Measurements from ENCODE around the gene GJD4.

GJD4 gene, protein sequence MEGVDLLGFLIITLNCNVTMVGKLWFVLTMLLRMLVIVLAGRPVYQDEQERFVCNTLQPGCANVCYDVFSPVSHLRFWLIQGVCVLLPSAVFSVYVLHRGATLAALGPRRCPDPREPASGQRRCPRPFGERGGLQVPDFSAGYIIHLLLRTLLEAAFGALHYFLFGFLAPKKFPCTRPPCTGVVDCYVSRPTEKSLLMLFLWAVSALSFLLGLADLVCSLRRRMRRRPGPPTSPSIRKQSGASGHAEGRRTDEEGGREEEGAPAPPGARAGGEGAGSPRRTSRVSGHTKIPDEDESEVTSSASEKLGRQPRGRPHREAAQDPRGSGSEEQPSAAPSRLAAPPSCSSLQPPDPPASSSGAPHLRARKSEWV

DNA sequence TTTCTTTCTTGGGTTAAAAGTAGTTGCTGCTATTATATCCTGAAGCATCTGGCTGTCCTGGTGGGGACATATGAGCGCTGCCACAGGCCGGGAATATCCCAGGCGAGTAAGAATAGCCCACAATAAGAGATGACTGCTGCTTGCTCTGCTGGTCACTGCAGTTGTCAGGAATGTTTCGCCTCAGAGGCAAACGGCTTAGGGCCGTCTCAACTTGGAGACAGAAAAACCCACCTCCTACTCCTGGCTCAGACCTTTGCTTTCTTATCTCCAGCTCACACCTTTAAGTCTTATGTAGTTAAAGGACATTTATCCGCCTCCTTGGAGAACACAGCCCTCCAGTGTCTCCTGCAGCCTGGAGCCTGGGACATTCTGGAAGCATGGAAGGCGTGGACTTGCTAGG is at the start of gene GJD4:
TSS of gene GJD4 (plus strand) at position 151 of the 400 bp plus-strand sequence. CDS start at position 378, 227 bp downstream.
- no peak for DNase-seq

GRCh38 chr10:35555962-35556930 is 48.9 kb upstream of the GJD4 start:
- no peak for DNase-seq

DNA sequence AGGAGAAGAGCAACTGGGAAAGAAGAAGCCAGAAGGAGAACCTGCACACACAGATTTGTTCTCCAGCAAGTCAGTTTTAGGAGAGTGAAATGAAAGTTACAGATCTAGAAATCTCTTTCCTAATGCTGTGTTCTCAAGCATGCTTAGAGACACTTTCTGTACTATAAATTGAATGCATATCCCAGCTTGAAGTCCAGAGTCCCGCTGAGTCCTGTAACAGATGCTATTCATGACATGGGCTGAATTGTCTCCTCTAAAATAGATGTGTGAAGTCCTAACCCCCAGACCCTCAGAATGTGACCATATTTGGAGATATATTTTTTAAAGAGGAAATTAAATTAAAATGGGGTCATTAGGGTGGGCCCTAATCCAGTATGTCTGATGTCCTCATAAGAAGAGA is 46.9 kb upstream of the GJD4 start:
- DNase-seq = no peak

GRCh38 chr10:35559416-35559815 is 45.7 kb upstream of the GJD4 start:
- DNase-seq = no peak

DNA sequence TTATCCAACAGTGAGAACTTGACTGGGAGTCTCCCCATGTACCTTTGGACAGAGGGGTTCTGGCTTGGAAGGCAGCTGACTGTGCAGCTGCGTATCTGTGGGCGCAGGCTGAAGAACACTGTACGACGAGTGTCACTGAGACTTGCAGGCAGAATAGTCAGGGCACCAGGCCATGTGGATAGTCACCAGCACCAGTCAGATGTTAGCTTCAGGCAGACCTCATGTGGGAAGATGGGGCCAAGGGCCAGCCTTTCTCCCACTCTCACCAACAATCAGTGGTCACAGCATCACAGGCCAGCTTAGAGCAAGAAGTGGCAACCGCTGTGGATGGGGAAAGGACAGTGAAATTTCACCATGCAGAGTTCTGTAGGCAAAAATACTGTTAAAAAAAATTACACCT is 43.4 kb upstream of the GJD4 start:
- DNase-seq = no peak

- no peak for DNase-seq
These were observed 42.7 kb upstream of the GJD4 start for GRCh38 chr10:35562427-35562826.

DNA sequence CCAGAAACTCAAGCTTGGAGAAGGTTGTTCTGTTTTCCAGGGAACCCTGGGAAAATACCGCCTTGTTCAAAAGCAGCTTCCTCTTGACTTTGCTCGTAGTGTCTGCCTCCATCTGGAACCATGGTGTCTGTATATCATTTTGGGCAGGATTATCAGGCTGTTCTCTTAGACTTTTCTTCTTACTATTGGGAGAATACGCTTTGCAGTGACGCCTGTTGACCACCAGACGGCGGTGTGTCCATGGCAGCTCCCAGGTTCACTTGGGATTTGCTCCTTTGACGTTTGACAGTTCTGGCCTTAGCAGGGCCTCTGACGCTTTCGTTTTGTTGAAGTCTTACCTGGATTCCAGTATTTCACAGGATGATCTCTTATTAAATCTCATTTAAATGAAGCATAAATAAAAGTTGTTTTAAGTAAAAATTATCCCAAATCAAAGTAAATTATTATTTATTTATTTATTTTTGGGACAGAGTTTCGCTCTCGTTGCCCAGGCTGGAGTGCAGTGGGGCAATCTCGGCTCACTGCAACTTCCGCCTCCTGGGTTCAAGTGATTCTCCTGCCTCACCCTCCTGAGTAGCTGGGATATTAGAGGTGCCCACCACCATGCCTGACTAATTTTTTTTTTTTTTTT is 41.8 kb upstream of the GJD4 start:
- peak; percentile 62 for DNase-seq

- no peak for DNase-seq
These were observed 40.7 kb upstream of the GJD4 start for GRCh38 chr10:35564341-35564968.

DNA sequence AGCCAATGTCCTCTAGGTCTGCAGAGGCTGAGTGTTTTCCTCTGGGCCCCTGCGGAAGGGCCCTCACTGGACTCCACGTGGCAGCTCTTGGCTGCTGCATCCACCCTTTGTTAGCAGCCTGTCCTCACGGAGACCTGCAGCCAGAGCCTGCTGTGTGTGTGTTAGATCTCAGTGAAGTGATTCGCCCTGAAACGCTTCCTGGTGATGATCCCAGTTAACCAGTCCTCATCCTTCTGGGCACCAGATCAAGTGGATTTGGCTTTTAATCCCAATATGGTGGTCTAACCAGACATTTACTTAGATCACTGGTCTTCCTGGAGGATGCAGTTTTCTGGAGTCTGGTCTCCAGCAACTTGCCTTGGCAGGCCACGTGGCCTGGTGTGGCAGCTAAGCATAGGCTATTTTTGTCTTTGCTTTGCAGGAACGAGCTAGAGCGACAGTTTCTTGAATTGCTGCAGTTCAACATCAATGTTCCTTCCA is 39.5 kb upstream of the GJD4 start:
- no peak for DNase-seq

DNA sequence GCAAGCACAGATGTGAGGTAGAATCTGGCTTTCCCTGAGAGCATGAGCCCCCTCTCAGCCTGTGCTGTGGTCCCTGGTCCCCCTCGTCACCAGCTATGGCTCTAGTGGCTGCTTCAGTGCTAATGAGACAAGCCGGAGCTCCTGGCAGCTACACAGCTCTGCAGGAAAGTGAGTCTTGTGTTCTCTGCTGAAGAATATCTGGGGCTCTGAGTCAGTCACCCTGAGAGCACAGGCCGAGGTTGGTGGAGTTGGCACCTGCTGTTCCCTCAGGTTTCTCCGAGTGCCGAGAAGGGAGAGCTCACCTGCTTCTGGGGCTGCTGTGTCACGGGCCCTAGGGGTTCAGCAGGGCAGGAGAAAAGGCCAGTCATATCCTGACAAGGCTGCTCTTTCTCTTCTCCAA is 37.2 kb upstream of the GJD4 start:
- no peak for DNase-seq

GRCh38 chr10:35568483-35569015 is 36.6 kb upstream of the GJD4 start:
- no peak for DNase-seq

DNA sequence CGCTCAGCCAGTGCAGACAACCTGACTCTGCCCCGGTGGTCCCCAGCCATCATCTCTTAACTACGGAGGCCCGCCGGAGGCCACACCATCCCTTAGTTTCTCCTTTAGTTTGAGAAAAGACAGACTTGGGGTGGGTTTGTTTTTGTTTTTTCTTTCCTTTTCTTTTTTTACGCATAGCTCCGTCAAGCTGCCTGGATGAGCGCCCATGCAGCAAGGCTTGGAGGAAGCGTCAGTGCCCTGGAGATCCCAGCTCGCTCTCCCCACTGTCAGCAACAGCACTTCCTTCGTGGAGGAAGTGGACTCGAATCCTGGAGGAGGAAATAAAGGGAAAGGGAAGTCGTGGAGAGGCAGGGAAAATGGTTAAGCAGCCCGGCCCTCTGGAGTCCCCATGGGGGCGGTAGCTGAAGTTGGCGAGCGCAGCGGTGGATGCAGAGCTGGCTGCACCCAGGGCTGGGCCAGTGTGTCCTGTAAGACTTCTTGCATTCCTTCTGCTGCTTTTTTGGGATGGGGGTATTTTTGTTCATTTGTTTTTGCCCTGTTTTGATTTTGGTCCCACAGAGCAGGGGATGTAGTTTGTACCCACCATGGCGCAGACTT is 35.9 kb upstream of the GJD4 start:
- DNase-seq = no peak

GRCh38 chr10:35569836-35570235 is 35.3 kb upstream of the GJD4 start:
- DNase-seq = no peak

GRCh38 chr10:35570397-35570796 is 34.7 kb upstream of the GJD4 start:
- no peak for DNase-seq

- no peak for DNase-seq
These were observed 32.6 kb upstream of the GJD4 start for GRCh38 chr10:35572583-35572982.

DNA sequence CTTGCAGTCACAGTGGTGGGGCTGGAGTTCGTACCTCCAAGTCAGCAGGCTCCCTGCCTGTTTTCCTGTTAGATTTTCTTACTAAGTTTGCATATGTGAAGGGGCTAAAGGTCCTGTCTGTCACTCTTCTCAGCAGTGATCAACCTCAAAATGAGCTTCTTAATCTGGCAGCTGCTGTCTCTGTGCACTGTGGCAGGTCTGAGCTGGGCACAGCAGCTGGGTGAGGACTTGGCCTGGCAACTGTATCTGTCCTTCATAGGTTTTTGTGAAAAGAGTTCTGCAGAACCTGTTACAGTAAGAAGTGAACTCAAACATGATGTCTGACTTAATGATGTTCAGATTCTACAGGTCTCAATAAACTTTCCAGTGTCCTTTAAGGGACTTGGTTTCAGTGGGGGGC is 31.3 kb upstream of the GJD4 start:
- DNase-seq = no peak

GRCh38 chr10:35574924-35575352 is 30.2 kb upstream of the GJD4 start:
- DNase-seq = no peak

GRCh38 chr10:35575640-35576039 is 29.5 kb upstream of the GJD4 start:
- no peak for DNase-seq

GRCh38 chr10:35576730-35577129 is 28.4 kb upstream of the GJD4 start:
- no peak for DNase-seq

- DNase-seq = no peak
These were observed 27.1 kb upstream of the GJD4 start for GRCh38 chr10:35577926-35578617.

DNA sequence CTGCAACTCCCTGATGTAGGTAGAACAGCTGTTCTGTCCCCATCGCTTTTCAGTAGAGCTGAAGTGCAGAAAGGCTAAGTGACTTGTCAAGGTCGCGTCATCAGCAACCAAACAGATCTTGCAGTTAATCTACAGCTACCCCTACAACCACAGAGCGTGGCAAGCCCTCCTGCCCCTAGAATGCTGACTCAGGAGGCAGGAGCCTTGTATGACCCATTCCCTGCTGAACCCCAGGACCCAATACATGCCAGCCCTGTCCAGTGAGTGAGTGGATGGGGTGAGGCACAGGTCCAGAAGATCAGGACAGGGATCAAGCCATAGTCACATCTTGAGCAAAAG is 26.6 kb upstream of the GJD4 start:
- no peak for DNase-seq

- DNase-seq = no peak
These were observed 26.0 kb upstream of the GJD4 start for GRCh38 chr10:35579116-35579515.
